SJSA1 (cell line): Measurements from ENCODE around the gene TGFBR3L. TPM values are rescaled to one million over a fixed set of nuclear protein-coding genes. Genes with fewer than 3 reads are reported as not detected.
"Not testable (repeated sequence)": the region's sequence is repeated elsewhere in the genome, so short reads cannot be mapped to it uniquely, and the experiment has no call there.

ENCODE experiments used
- DNase-seq, 2 experiments: peaks; one replicate each; pipeline ENCODE4 v3.0.0-alpha.2; 2015 to 2020; ENCODE audit warnings: low spot score in 2 of 2, low read depth in 1 of 2
- H3K27ac ChIP-seq: fragments of 250-450 bp; sonication (Bioruptor Pico); 2 replicates; pipeline ENCODE4 v1.5.1; 2020; ENCODE audit warnings: mild to moderate bottlenecking, moderate library complexity
- H3K27me3 ChIP-seq: fragments of 250-450 bp; sonication (Bioruptor Pico); replicated peaks from 2 replicates; pipeline ENCODE4 v1.5.1; 2020; ENCODE audit warnings: mild to moderate bottlenecking, moderate library complexity
- H3K36me3 ChIP-seq: fragments of 250-450 bp; sonication (Bioruptor Pico); 2 replicates; pipeline ENCODE4 v1.5.1; 2020; ENCODE audit warnings: mild to moderate bottlenecking
- H3K4me1 ChIP-seq: fragments of 250-450 bp; sonication (Bioruptor Pico); replicated peaks from 2 replicates; pipeline ENCODE4 v1.6.1; 2021; ENCODE audit warnings: mild to moderate bottlenecking
- H3K4me3 ChIP-seq: fragments of 250-450 bp; sonication (Bioruptor Pico); 2 replicates; pipeline ENCODE4 v1.5.1; 2020; ENCODE audit warnings: mild to moderate bottlenecking
- H3K9me3 ChIP-seq: fragments of 250-450 bp; sonication (Bioruptor Pico); replicated peaks from 2 replicates; pipeline ENCODE4 v1.5.1; 2020; ENCODE audit warnings: mild to moderate bottlenecking
- total RNA-seq: library from RNA; depleted of rRNA; stranded (reverse); fragments of >200 nt; shearing (Covaris generic); gene quantifications from 2 replicates; pipeline ENCODE4 v1.2.3, GENCODE V29; 2014

Gene TGFBR3L
- total RNA-seq, 1 experiment from 2014 or later: not detected

DNA sequence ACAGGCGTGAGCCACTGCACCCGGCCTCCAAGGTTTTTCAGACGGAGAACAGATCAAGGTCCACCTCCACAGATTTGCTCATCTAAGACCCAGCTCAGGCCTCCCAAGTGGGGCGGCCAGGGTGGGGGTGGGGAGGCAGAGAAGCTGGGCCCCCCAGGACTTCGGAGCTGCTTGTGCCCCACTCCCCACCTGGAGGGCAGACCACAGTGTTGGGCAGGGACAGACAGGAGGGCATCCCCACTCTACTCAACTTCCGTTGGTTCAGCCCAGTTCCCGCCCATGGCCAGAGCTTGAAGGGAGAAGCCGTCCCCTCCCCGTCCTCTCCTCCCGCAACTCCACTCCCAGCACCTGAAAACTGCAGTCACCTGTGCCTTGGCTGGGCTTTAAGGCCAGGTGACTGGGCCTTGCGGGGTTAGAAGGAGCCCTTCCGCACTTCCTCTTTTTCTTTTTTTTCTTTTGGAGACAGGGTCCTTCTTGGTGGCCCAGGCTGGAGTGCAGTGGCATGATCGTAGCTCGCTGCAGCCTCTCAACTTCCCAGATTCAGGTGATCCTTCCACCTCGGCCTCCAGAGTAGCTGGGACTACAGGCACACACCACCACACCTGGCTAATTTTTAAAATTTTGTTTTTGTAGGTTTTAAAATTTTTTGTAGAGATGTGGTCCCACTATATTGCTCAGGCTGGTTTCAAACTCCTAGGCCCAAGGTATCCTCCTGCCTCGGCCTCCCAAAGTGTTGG lies 27.1 kb upstream of the TGFBR3L start:
- no peaks in the 10 kb centered on the region for H3K9me3 ChIP-seq
- DNase-seq: no peak
- no peak overlapping the region for H3K27ac ChIP-seq
- no peaks in the 10 kb centered on the region for H3K27me3 ChIP-seq
- peaks cover 9% of the 10 kb centered on the region; the same call in 1 of the 2 replicates for H3K4me1 ChIP-seq
- H3K4me3 ChIP-seq: no peak overlapping the region
- no peaks in the 10 kb centered on the region for H3K36me3 ChIP-seq

DNA sequence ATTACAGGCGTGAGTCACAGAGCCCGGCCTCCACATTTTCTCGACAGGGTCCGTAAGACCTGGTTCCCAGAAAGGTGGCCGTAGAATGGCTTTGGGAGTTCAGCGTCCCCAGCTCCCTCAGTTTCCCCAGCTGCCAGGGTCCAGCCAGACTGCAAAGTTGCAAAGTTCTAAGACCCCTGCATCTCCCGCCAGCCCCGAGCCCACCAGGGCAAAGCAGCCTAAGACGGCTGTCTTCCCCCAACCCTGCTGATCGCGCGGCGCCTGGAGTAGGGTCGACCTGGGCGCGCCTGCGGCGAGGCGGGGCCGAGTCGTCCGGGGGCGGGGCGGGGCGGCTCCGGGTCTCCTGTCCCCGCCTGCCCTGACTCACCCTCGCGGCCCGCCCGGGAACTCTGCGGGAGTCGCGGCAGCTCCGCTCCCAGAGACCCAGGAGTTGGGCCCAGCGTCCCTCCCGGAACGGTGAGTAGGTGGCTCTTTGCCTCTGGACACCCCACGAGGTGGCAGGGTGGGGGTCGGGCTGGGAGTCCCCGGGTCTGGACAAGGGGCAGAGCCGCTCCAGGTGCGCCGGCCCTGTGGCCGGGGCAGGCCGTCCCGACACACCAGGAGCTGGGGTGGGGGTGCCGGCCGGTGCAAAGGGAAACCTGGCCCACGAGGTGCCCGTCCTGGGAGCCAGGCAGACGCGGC lies 26.3 kb upstream of the TGFBR3L start, which contains the start of gene LRRC8E:
TSS of gene LRRC8E (plus strand) at position 366 of the 681 bp plus-strand sequence. CDS start 7,094 bp downstream, outside the sequence.
- no peak within 1 kb of the TSS for H3K27ac ChIP-seq
- no peaks in the 10 kb centered on the region for H3K27me3 ChIP-seq
- H3K36me3 ChIP-seq: no peaks in the 10 kb centered on the region
- H3K9me3 ChIP-seq: no peaks in the 10 kb centered on the region
- H3K4me3 ChIP-seq: peak within 1 kb of the TSS; percentile 43
- H3K4me1 ChIP-seq: peaks cover 9% of the 10 kb centered on the region; the same call in 1 of the 2 replicates
- peak; percentile 15 to 75 for DNase-seq

DNA sequence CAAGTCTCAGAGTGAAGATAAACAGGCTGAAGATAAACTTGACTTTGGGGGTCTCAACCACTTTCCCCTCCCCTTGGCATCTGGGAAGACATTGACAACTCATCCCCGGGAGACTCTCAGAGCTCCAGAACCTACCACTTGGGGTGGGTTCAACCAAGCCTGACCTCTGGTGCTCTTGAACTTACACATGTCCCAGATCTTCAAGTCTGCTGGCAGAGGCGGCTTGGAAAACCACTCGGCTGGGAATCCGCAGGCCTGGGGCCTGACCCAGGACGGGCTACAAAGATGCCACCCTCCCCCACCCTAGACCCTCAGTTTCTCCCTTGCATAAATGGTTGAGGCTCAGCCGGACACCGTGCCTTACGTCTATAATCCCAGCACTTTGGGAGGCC lies 25.8 kb upstream of the TGFBR3L start:
- Histone ChIP-seq H3K27ac (no peak overlapping the region), H3K27me3 (no peaks in the 10 kb centered on the region), H3K4me1 (peaks cover 9% of the 10 kb centered on the region; the same call in 1 of the 2 replicates), H3K9me3 (no peaks in the 10 kb centered on the region), H3K4me3 (peak overlapping the region; percentile 43), H3K36me3 (no peaks in the 10 kb centered on the region)
- no peak for DNase-seq

DNA sequence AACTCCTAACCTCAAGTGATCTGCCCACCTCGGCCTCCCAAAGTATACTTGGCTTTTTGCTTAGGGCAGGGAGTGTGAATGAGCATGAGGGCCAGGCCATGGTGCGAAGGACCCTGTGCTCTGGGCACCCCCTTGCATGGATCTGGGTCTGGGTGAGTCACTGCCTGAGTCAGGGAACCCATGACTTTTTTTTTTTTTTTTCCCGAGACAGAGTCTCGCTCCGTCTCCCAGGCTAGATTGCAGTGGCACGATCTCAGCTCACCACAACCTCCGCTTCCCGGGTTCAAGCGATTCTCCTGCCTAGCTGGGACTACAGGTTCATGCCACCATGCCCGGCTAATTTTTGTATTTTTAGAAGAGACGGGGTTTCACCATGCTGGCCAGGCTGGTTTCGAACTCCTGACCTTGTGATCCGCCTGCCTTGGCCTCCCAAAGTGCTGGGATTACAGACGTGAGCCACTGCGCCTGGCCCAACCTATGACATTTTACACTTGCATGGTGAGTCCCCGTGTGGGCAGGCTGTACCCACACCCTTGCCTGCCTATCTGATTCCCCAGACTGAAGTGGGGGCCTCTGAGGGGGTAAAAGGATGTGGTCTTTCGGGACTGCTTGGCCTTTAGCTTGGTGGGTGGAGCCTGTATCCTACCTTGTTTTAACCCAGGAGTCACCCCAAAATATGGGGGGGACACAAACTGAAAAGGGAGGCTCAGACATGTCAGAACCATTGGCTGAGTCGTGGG lies 21.1 kb upstream of the TGFBR3L start:
- not testable (repeated sequence) for H3K4me1 ChIP-seq, H3K27me3 ChIP-seq, H3K9me3 ChIP-seq, H3K27ac ChIP-seq, H3K4me3 ChIP-seq, DNase-seq, H3K36me3 ChIP-seq

DNA sequence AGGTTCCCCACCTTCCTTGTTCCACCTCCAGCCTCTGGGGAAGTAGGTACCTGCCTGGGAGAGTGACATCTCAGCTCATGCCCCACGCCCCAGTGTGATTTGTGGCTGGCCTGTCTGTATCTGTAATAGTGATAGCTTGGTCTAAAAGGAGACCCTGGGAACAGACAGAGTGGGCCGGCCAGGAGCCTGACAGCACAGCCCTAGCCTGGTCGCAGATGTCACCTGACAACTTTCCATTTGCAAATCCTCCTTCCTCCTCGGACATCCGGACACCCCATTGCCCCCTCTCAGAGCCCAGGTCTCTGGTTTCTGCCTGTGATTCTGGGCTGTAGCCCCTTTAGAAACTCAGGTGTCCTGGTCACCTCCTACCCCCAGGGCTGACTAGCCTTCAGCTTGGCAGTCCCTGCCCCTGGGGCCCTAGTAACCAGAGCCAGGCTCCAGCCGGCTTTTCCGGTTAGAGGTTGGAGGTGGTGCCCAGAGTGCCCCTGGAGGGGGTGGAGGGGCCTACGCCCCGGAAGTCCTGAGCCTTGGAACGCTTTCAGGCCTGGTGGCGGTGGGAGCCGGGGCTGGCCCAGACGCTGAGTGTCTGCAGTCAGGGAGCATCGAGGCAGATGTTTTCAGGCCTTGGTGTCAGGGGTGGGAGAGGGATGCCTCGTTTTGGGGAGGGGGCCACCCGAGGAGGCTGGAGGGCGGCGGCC lies 19.9 kb upstream of the TGFBR3L start:
- Histone ChIP-seq H3K27me3 (no peaks in the 10 kb centered on the region), H3K4me3 (no peak overlapping the region), H3K36me3 (no peaks in the 10 kb centered on the region), H3K4me1 (no peaks in the 10 kb centered on the region), H3K27ac (no peak overlapping the region), H3K9me3 (no peaks in the 10 kb centered on the region)
- DNase-seq: no peak

DNA sequence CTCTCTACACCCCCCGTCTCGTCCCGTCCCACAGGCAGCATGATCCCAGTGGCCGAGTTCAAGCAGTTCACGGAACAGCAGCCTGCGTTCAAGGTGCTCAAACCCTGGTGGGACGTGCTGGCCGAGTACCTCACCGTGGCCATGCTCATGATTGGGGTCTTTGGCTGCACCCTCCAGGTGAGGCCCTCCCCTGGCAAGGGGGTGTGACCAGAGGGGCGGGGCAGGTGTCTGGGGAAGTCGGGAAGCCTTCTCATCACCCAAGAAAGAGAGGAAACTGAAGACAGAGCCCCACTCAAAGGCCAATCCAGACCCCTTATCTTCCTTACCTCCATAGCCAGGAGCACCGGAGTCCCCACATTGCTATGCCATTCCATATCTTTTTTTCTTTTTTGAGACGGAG lies 19.1 kb upstream of the TGFBR3L start:
- no peak overlapping the region for H3K4me3 ChIP-seq
- no peak overlapping the region for H3K27ac ChIP-seq
- no peaks in the 10 kb centered on the region for H3K36me3 ChIP-seq
- no peak for DNase-seq
- H3K9me3 ChIP-seq: no peaks in the 10 kb centered on the region
- H3K27me3 ChIP-seq: no peaks in the 10 kb centered on the region
- H3K4me1 ChIP-seq: no peaks in the 10 kb centered on the region

DNA sequence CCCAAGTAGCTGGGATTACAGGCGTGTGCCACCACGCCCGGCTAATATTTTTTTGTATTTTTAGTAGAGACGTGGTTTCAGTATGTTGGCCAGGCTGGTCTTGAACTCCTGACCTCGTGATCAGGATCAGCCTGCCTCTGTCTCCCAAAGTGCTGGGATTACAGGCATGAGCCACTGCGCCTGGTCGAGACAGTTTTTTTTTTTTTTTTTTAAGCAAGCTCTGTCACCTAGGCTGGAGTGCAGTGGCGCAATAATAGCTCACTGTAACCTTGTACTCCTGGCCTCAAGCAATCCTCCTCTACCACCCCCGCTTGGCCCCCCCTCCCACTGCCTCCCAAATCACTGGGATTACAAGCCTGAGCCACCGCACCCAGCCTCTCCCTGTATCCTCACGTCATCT lies 17.3 kb upstream of the TGFBR3L start:
- DNase-seq: no peak
- no peaks in the 10 kb centered on the region for H3K36me3 ChIP-seq
- H3K4me1 ChIP-seq: no peaks in the 10 kb centered on the region

DNA sequence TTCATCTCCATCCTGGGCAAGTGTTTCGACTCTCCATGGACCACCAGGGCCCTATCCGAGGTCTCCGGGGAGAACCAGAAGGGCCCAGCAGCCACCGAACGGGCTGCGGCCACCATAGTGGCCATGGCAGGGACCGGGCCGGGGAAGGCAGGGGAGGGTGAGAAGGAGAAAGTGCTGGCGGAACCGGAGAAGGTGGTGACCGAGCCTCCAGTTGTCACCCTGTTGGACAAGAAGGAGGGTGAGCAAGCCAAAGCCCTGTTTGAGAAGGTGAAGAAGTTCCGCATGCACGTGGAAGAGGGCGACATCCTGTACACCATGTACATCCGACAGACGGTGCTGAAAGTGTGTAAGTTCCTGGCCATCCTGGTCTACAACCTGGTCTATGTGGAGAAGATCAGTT lies 15.7 kb upstream of the TGFBR3L start:
- no peaks in the 10 kb centered on the region for H3K9me3 ChIP-seq
- no peak overlapping the region for H3K27ac ChIP-seq
- H3K4me1 ChIP-seq: peaks cover 8% of the 10 kb centered on the region
- no peaks in the 10 kb centered on the region for H3K27me3 ChIP-seq
- H3K4me3 ChIP-seq: no peak overlapping the region
- H3K36me3 ChIP-seq: no peaks in the 10 kb centered on the region
- DNase-seq: no peak

More for the DNA sequence above, 17.3 kb upstream of the TGFBR3L start:
- Histone ChIP-seq H3K9me3 (no peaks in the 10 kb centered on the region), H3K27ac (no peak overlapping the region), H3K4me3 (no peak overlapping the region), H3K27me3 (no peaks in the 10 kb centered on the region)

DNA sequence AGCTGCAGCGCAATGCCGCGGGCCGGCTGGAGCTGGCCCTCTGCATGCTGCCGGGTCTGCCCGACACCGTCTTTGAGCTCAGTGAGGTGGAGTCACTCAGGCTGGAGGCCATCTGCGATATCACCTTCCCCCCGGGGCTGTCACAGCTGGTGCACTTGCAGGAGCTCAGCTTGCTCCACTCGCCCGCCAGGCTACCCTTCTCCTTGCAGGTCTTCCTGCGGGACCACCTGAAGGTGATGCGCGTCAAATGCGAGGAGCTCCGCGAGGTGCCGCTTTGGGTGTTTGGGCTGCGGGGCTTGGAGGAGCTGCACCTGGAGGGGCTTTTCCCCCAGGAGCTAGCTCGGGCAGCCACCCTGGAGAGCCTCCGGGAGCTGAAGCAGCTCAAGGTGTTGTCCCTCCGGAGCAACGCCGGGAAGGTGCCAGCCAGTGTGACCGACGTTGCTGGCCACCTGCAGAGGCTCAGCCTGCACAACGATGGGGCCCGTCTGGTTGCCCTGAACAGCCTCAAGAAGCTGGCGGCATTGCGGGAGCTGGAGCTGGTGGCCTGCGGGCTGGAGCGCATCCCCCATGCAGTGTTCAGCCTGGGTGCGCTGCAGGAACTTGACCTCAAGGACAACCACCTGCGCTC lies 14.8 kb upstream of the TGFBR3L start:
- H3K27me3 ChIP-seq: no peaks in the 10 kb centered on the region
- DNase-seq: no peak
- H3K4me3 ChIP-seq: no peak overlapping the region
- no peak overlapping the region for H3K27ac ChIP-seq
- H3K4me1 ChIP-seq: peaks cover 15% of the 10 kb centered on the region
- H3K36me3 ChIP-seq: peaks cover 9% of the 10 kb centered on the region; the same call in 1 of the 2 replicates
- H3K9me3 ChIP-seq: no peaks in the 10 kb centered on the region

DNA sequence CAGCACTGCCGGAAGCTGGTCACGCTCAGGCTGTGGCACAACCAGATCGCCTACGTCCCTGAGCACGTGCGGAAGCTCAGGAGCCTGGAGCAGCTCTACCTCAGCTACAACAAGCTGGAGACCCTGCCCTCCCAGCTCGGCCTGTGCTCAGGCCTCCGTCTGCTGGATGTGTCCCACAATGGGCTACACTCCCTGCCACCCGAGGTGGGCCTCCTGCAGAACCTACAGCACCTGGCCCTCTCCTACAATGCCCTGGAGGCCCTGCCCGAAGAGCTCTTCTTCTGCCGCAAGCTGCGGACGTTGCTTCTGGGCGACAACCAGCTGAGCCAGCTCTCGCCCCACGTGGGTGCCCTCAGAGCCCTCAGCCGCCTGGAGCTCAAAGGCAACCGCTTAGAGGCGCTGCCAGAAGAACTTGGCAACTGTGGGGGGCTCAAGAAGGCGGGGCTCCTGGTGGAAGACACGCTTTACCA lies 14.2 kb upstream of the TGFBR3L start:
- Histone ChIP-seq H3K9me3 (no peaks in the 10 kb centered on the region), H3K4me1 (peaks cover 16% of the 10 kb centered on the region), H3K36me3 (peaks cover 9% of the 10 kb centered on the region; the same call in 1 of the 2 replicates), H3K4me3 (no peak overlapping the region), H3K27me3 (no peaks in the 10 kb centered on the region), H3K27ac (no peak overlapping the region)
- no peak for DNase-seq

DNA sequence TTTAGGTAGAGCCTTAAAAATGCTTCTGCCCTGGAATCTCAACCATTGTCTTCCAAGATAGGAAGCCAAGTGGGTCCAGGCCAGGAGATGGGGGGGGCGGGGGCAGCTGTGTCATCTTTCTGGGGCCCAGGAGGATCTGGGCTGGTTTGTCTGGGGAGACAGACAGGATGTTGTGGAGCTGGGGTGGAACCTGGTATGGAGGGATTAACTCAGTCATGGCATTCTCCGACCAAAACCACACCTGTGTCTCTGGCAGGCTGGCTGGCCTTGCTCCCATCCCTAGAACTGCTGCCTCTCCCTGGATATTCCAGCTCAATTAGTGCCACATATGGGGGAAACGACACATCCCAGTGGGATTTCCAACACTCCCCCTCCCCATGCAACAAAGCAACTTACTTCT lies 13.7 kb upstream of the TGFBR3L start:
- peaks cover 12% of the 10 kb centered on the region for H3K36me3 ChIP-seq

DNA sequence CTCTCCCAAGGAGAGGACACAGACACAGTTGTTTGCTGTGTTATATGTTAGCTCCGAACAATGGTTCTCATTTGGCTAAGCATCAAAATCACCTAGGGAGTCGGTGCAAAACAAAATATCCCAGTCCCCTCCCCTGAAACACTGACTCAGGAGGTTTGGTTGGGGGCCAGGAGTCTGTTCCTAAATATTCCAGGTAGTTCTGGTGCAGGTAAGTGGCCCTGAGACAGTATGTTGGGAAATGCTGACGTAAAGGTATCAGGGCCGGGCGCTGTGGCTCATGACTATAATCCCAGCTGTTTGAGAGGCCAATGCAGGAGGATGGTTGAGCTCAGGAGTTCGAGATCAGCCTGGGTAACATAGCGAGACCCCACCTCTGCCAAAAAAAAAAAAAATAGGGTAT lies 13.3 kb upstream of the TGFBR3L start:
- no peaks in the 10 kb centered on the region for H3K9me3 ChIP-seq
- no peak overlapping the region for H3K4me3 ChIP-seq
- peaks cover 16% of the 10 kb centered on the region for H3K36me3 ChIP-seq
- H3K27ac ChIP-seq: no peak overlapping the region
- DNase-seq: no peak
- H3K27me3 ChIP-seq: no peaks in the 10 kb centered on the region
- peaks cover 16% of the 10 kb centered on the region for H3K4me1 ChIP-seq

More for the DNA sequence above, 13.7 kb upstream of the TGFBR3L start:
- Histone ChIP-seq H3K4me1 (peaks cover 16% of the 10 kb centered on the region), H3K4me3 (no peak overlapping the region), H3K9me3 (no peaks in the 10 kb centered on the region), H3K27me3 (no peaks in the 10 kb centered on the region), H3K27ac (no peak overlapping the region)
- DNase-seq: no peak

DNA sequence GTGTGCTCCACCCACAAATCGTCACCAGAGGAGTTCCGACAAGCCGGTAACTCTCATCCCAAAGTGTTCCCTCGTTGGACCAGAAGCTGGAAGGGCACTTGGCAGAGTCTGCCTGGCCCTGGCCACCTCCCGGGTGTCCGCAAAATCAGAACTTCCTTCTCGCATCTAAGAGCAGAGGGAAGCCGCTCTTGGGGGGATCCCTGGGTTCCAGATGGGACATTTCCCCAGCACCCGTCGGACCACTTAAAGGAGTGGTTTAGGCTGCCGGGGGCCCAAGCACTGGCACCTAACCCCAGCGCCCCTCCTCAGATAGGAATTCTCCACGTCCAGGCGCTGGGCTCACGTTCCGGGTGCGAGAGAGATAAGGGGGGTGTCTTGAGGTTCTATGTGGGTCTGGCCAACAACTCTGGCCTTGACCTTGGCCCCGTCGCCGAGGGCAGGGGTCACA lies 11.8 kb upstream of the TGFBR3L start:
- no peaks in the 10 kb centered on the region for H3K27me3 ChIP-seq
- H3K4me1 ChIP-seq: peaks cover 16% of the 10 kb centered on the region
- H3K27ac ChIP-seq: no peak overlapping the region
- H3K9me3 ChIP-seq: no peaks in the 10 kb centered on the region
- peak overlapping the region; percentile 91 for H3K4me3 ChIP-seq
- no peak for DNase-seq
- H3K36me3 ChIP-seq: peaks cover 23% of the 10 kb centered on the region
